Left ventricle myocardium inferior (tissue), 1 donor: ENCODE measurements around the gene NHERF1. TPM values are rescaled to one million over a fixed set of nuclear protein-coding genes. Genes with fewer than 3 reads are reported as not detected.

ENCODE experiments used
- DNase-seq: peaks from one replicate; pipeline ENCODE4 v3.0.0-alpha.2; 2020
- H3K27ac ChIP-seq: fragments of 200-600 bp; replicated peaks from 2 replicates; pipeline ENCODE4 v1.8.0; 2021
- H3K27me3 ChIP-seq: fragments of 200-600 bp; 2 replicates; pipeline ENCODE4 v1.8.0; 2021; ENCODE audit warnings: low read depth
- H3K36me3 ChIP-seq: fragments of 200-600 bp; 2 replicates; pipeline ENCODE4 v1.8.0; 2021
- H3K4me1 ChIP-seq: fragments of 200-600 bp; 2 replicates; pipeline ENCODE4 v1.8.0; 2021
- H3K4me3 ChIP-seq: fragments of 200-600 bp; 2 replicates; pipeline ENCODE4 v1.8.0; 2021; ENCODE audit warnings: mild to moderate bottlenecking, moderate library complexity
- H3K9me3 ChIP-seq: fragments of 200-600 bp; replicated peaks from 2 replicates; pipeline ENCODE4 v1.8.0; 2021
- intact Hi-C: fragments of 100-400 bp; cut with micrococcal nuclease; formaldehyde crosslinking; loops from one replicate; pipeline ENCODE4 v1.11.0; 2022
- total RNA-seq: library from RNA; stranded (reverse); fragmentation: NEBNext Ultra II Directional; extraction: Animal tissue kit (Norgen Biotek cat#: 25700); gene quantifications from one replicate; pipeline ENCODE4 v1.2.1, GENCODE V29; 2021
- TF ChIP-seq, protein P1 (sequence below): fragments of 200-600 bp; IDR thresholded peaks from 2 replicates; pipeline ENCODE4 v1.8.0; 2021; ENCODE audit warnings: antibody characterized with exemption, mild to moderate bottlenecking, borderline replicate concordance
- donor health status: DM: no; HTN: yes; CAD: no; lungs with severe emphysema.

NHERF1 gene
- total RNA-seq, 1 donor from 2014 or later, result 11.3 TPM

DNA sequence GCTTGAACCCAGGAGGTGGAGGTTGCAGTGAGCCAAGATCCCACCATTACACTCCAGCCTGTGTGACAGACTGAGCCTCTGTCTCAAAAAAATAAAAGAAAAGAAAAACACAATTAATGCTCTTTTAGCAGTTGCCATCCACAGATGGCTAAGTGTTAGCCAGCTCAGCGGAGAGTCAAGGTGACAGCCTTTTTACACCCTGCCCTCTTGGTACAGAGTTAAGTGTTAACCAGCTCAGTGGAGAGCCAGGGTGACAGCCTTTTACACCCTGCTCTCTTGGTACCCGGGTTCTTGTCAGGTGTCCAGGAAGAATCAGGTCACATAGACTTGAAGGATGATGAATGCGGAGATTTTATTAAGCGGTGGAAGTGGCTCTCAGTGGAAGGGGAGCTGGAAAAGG, 27.9 kb upstream of the NHERF1 start:
- Histone ChIP-seq H3K4me3 (no peak overlapping the region), H3K27ac (no peak overlapping the region), H3K27me3 (peaks cover 55% of the 10 kb centered on the region), H3K36me3 (no peaks in the 10 kb centered on the region), H3K9me3 (peaks cover 3% of the 10 kb centered on the region), H3K4me1 (no peaks in the 10 kb centered on the region)
- TF ChIP-seq, protein P1, sequence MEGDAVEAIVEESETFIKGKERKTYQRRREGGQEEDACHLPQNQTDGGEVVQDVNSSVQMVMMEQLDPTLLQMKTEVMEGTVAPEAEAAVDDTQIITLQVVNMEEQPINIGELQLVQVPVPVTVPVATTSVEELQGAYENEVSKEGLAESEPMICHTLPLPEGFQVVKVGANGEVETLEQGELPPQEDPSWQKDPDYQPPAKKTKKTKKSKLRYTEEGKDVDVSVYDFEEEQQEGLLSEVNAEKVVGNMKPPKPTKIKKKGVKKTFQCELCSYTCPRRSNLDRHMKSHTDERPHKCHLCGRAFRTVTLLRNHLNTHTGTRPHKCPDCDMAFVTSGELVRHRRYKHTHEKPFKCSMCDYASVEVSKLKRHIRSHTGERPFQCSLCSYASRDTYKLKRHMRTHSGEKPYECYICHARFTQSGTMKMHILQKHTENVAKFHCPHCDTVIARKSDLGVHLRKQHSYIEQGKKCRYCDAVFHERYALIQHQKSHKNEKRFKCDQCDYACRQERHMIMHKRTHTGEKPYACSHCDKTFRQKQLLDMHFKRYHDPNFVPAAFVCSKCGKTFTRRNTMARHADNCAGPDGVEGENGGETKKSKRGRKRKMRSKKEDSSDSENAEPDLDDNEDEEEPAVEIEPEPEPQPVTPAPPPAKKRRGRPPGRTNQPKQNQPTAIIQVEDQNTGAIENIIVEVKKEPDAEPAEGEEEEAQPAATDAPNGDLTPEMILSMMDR, result no peak
- intact Hi-C loops, result no loop called here
- no peak for DNase-seq

DNA sequence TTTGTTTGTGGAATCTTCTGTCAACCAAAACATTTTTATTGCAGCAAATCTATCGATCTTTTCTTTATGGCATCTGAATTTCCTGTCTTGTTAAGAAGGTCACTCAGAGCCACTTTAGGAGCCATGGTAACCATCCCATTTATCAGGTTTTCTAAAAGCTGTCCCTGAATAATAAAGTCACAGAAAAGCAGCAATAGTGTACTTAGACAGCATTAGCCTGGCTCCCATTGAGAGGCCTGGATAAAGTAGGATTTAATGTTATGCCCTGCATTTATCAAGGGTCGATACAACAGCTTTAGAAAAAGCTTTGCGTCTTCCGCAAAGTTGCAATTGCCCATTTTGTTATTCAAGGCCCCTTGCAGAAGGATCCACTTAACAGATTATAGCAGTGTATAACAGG, 25.6 kb upstream of the NHERF1 start:
- no peak for DNase-seq
- no peaks in the 10 kb centered on the region for H3K36me3 ChIP-seq
- H3K4me1 ChIP-seq, result no peaks in the 10 kb centered on the region
- peaks cover 3% of the 10 kb centered on the region for H3K9me3 ChIP-seq
- intact Hi-C loops, result no loop called here
- TF ChIP-seq, protein P1, result no peak
- H3K4me3 ChIP-seq, result no peak overlapping the region
- H3K27ac ChIP-seq, result no peak overlapping the region
- peaks cover 36% of the 10 kb centered on the region for H3K27me3 ChIP-seq

DNA sequence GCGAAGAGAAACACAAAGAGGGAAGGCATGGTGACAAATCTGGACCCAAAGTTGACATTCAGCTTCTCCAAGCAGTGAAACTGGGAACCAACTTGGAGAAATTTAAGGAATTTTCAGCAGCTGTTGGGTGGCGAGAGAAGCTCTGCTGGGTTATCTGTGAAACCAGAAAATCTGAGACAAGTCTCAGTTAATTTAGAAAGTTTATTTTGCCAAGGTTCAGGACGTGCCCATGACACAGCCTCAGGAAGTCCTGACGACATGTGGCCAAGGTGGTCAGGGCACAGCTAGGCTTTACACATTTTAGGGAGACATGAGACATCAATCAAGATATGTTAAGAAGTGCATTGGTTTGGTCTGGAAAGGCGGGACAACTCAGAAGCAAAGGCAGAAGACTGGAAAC, 24.5 kb upstream of the NHERF1 start:
- Histone ChIP-seq H3K4me3 (no peak overlapping the region), H3K36me3 (no peaks in the 10 kb centered on the region), H3K9me3 (peaks cover 3% of the 10 kb centered on the region), H3K27ac (no peak overlapping the region), H3K4me1 (no peaks in the 10 kb centered on the region), H3K27me3 (peaks cover 29% of the 10 kb centered on the region)
- intact Hi-C loops, result no loop called here
- TF ChIP-seq, protein P1, result no peak
- no peak for DNase-seq

DNA sequence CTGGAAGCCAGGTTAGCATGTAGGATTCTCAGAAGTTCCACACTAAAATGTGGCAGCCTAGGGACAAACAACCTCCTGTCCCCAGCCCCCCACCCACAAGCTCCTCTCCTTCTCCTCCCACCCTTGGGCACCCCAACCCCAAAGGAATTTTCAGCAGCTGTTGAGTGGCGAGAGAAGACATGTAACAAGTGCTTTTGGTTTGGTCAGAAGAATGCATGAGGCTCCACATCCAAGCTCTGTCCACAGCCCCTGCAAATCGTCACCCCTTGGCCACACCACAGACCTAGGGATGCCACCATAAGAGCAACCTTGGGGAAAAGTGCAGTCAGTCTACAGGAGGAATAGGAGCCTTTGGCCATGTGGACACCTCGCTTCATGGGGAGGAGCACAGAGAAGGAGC, 23.3 kb upstream of the NHERF1 start:
- TF ChIP-seq, protein P1, result no peak
- Histone ChIP-seq H3K27me3 (peaks cover 18% of the 10 kb centered on the region), H3K4me1 (no peaks in the 10 kb centered on the region), H3K36me3 (no peaks in the 10 kb centered on the region), H3K27ac (no peak overlapping the region), H3K4me3 (no peak overlapping the region), H3K9me3 (peaks cover 3% of the 10 kb centered on the region)
- intact Hi-C loops, result no loop called here
- no peak for DNase-seq

DNA sequence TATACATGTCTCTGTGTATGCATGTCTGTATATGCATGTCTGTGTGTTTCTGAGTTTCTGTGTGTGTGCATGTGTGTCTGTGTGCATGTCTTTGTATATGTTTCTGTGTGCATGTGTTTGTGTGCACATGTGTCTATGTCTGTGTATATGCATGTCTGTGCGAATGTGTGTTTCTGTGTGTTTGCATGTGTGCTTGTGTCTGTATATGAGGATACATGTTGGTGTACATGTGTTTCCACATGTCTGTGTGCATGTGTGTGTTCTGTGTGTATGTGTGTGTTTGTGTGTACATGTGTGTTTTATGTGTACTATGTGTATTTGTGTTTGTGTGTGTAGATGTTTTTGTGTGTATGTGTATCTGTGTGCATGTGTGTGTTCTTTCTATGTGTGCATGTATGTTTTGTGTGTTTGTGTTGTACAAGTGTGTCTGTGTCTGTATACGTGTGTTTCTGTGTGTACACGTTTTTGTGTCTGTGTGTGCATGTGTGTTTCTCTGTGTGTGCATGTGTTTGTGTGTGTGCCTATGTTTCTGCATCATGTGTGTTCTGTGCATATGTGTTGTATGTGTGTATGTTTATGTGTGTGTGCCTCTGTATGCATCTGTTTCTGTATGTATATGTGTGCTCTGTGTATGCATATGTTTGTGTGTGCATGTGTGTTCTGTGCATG, 20.3 kb upstream of the NHERF1 start:
- TF ChIP-seq, protein P1, result no peak
- peaks cover 31% of the 10 kb centered on the region for H3K27me3 ChIP-seq
- no peaks in the 10 kb centered on the region for H3K4me1 ChIP-seq
- intact Hi-C loops, result no loop called here
- no peak overlapping the region for H3K27ac ChIP-seq
- H3K9me3 ChIP-seq, result no peaks in the 10 kb centered on the region
- H3K36me3 ChIP-seq, result no peaks in the 10 kb centered on the region
- DNase-seq, result no peak
- no peak overlapping the region for H3K4me3 ChIP-seq
